B cell (primary cell): Measurements from ENCODE around the gene TMEM82. TPM values are rescaled to one million over a fixed set of nuclear protein-coding genes. Genes with fewer than 3 reads are reported as not detected.

Experiments
- ATAC-seq: fragments of 200-7000 bp; cut with Tn5 transposase; one replicate; pipeline ENCODE4 v1.10.0; 2021; ENCODE audit warnings: low read depth, mild to moderate bottlenecking, moderate number of reproducible peaks, moderate library complexity
- CTCF ChIA-PET: fragments of 350-600 bp; sonication (Branson Sonifier 250); formaldehyde crosslinking; loops from one replicate; lab custom pipeline; 2021; ENCODE audit warnings: antibody characterized with exemption, inconsistent platforms; lab: Charles Lee
- POLR2A ChIA-PET: fragments of 350-600 bp; sonication (Branson Sonifier 250); formaldehyde crosslinking; loops from one replicate; lab custom pipeline; 2021; ENCODE audit warnings: antibody characterized with exemption; lab: Charles Lee
- DNase-seq: peaks from one replicate; pipeline ENCODE4 v3.0.0; 2013
- H2AFZ ChIP-seq: 2 replicates; pipeline ENCODE4 v1.6.1; 2012; ENCODE audit warnings: mild to moderate bottlenecking, low read depth, low read length; ENCODE audit not compliant: insufficient read depth, poor library complexity, severe bottlenecking
- H3K27ac ChIP-seq, 2 donors: 1 replicate in 1 of 2; 2 replicates in 1 of 2; pipeline ENCODE4 v1.5.1; 2012 to 2013; ENCODE audit warnings: low read length in 2 of 2, mild to moderate bottlenecking in 2 of 2, moderate library complexity in 1 of 2
- H3K27me3 ChIP-seq, 4 experiments: fragments of 200-600 bp in 1 of 4; sonication (generic) in 1 of 4; replicated peaks in 1 of 4; 1 replicate in 2 of 4; 2 replicates in 2 of 4; pipeline versions ENCODE4 v1.6.1 to v1.7.0; 2013 to 2016; ENCODE audit warnings: low read length in 3 of 4, mild to moderate bottlenecking in 2 of 4, mixed read lengths in 1 of 4, moderate library complexity in 1 of 4; ENCODE audit not compliant: insufficient read depth in 4 of 4, control insufficient read depth in 3 of 4; ENCODE audit errors: control extremely low read depth in 1 of 4
- H3K36me3 ChIP-seq, 2 experiments: replicated peaks in 1 of 2; 1 replicate in 1 of 2; 2 replicates in 1 of 2; pipeline versions ENCODE4 v1.6.1 to v1.7.1; 2013; ENCODE audit warnings: low read length in 1 of 2; ENCODE audit not compliant: insufficient read depth in 2 of 2, control insufficient read depth in 1 of 2; ENCODE audit errors: control extremely low read depth in 1 of 2, extremely low read depth in 1 of 2
- H3K4me1 ChIP-seq, 2 donors: fragments of 200-600 bp in 1 of 2; sonication (generic) in 1 of 2; 1 replicate in 1 of 2; 2 replicates in 1 of 2; pipeline versions ENCODE4 v1.5.1 to v1.6.1; 2013 to 2017; ENCODE audit warnings: low read length in 2 of 2; ENCODE audit not compliant: control insufficient read depth in 2 of 2, insufficient read depth in 2 of 2
- H3K4me2 ChIP-seq: replicated peaks from 2 replicates; pipeline ENCODE3; 2012; ENCODE audit warnings: mild to moderate bottlenecking, low read depth, low read length; ENCODE audit not compliant: poor library complexity, severe bottlenecking
- H3K4me3 ChIP-seq, 5 experiments: fragments of 200-600 bp in 1 of 5; sonication (generic) in 1 of 5; 1 replicate in 3 of 5; 2 replicates in 2 of 5; pipeline versions ENCODE4 v1.5.1 to v1.7.0; 2011 to 2016; ENCODE audit warnings: low read length in 4 of 5, mild to moderate bottlenecking in 4 of 5, low read depth in 2 of 5, control low read depth in 1 of 5, moderate library complexity in 1 of 5; ENCODE audit not compliant: insufficient read depth in 1 of 5; ENCODE audit errors: control extremely low read depth in 1 of 5, extremely low read depth in 1 of 5
- H3K79me2 ChIP-seq: fragments of 200-600 bp; sonication (generic); one replicate; pipeline ENCODE4 v1.6.0; 2016; ENCODE audit warnings: low read length; ENCODE audit not compliant: control insufficient read depth, insufficient read depth
- H3K9ac ChIP-seq: fragments of 200-600 bp; sonication (generic); 2 replicates; pipeline ENCODE4 v1.6.1; 2017; ENCODE audit warnings: mild to moderate bottlenecking, low read length, moderate library complexity
- H3K9me3 ChIP-seq, 3 donors: one replicate each; pipeline versions ENCODE4 v1.6.1 to v1.7.1; 2013; ENCODE audit warnings: low read length in 2 of 3; ENCODE audit not compliant: control insufficient read depth in 2 of 3, insufficient read depth in 1 of 3; ENCODE audit errors: control extremely low read depth in 1 of 3
- H4K20me1 ChIP-seq: 2 replicates; pipeline ENCODE4 v1.6.0; 2012; ENCODE audit warnings: mild to moderate bottlenecking, low read length; ENCODE audit not compliant: insufficient read depth, control insufficient read depth, poor library complexity, severe bottlenecking
- H3K27ac Mint-ChIP-seq: one replicate; pipeline ENCODE4 v1.8.0; 2021; ENCODE audit warnings: mixed read lengths
- H3K27me3 Mint-ChIP-seq: one replicate; pipeline ENCODE4 v1.8.0; 2021; ENCODE audit warnings: mixed read lengths
- H3K4me1 Mint-ChIP-seq: one replicate; pipeline ENCODE4 v1.8.0; 2021; ENCODE audit warnings: mixed read lengths
- H3K4me3 Mint-ChIP-seq: one replicate; pipeline ENCODE4 v1.8.0; 2021; ENCODE audit warnings: mixed read lengths
- H3K9me3 Mint-ChIP-seq: one replicate; pipeline ENCODE4 v1.8.0; 2022; ENCODE audit warnings: mixed read lengths; ENCODE audit not compliant: insufficient read depth
- CTCF ChIP-seq: fragments of 200-600 bp; IDR thresholded peaks from one replicate; pipeline ENCODE4 v1.8.0; 2022; ENCODE audit warnings: antibody characterized with exemption, mild to moderate bottlenecking
- EZH2 ChIP-seq: IDR thresholded peaks from 2 replicates; pipeline ENCODE4 v1.6.1; 2012; ENCODE audit warnings: borderline replicate concordance, low read depth, mild to moderate bottlenecking, moderate library complexity, low read length; ENCODE audit not compliant: insufficient read depth, poor library complexity, severe bottlenecking
- WGBS: methylation state at CpG from one replicate; pipeline ENCODE4 v1.1.5; 2013; ENCODE audit warnings: missing lambda C conversion rate; ENCODE audit not compliant: insufficient coverage; 5-methylcytosine and 5-hydroxymethylcytosine counted together
- intact Hi-C: fragments of 100-400 bp; cut with micrococcal nuclease; formaldehyde crosslinking; loops from one replicate; pipeline ENCODE4 v1.10.0; 2022
- polyA plus RNA-seq: library from polyadenylated mRNA; depleted of rRNA; stranded (reverse); fragments of >200 nt; gene quantifications from 2 replicates; pipeline ENCODE4 v1.2.3, GENCODE V29; 2012
- total RNA-seq, 2 donors: library from RNA; stranded (reverse); fragments of 120-200 nt in 1 of 2; gene quantifications; 1 replicate in 1 of 2; 2 replicates in 1 of 2; pipeline versions ENCODE4 v1.2.3 to v1.2.4, GENCODE V29; 2013 to 2022

The TMEM82 gene
- total and polyA plus RNA-seq, 2 donors (not counting 1 experiment from before 2014, with no cell fraction given) = not detected

GRCh38 chr1:15718199-15718601, 24.1 kb upstream of the TMEM82 start:
- POLR2A ChIA-PET = no interaction called here
- TF ChIP-seq EZH2 = no peak
- TF ChIP-seq CTCF = no peak
- no peak overlapping the region for H3K4me2 ChIP-seq
- CTCF ChIA-PET = interaction anchor here (1.4 kb wide), 1 partner anchor 139 kb away, joined by 4 read pairs; no protein-coding TSS in a partner anchor
- H3K36me3 ChIP-seq = peaks cover 0 to 69% of the 10 kb centered on the region in 2 experiments
- intact Hi-C loops = no loop called here
- H2AFZ ChIP-seq = no peak overlapping the region
- no peaks in the 10 kb centered on the region for H3K27me3 ChIP-seq
- Mint-ChIP-seq H3K9me3 (no peaks in the 10 kb centered on the region), H3K27me3 (no peaks in the 10 kb centered on the region), H3K4me3 (no peak overlapping the region), H3K27ac (no peak overlapping the region), H3K4me1 (peaks cover 3% of the 10 kb centered on the region)
- ATAC-seq (no peak), DNase-seq (no peak)
- H3K4me1 ChIP-seq = no peaks in the 10 kb centered on the region
- H3K27ac ChIP-seq = no peak overlapping the region
- H4K20me1 ChIP-seq = peaks cover 43% of the 10 kb centered on the region
- no peak overlapping the region for H3K9ac ChIP-seq
- no peak overlapping the region for H3K4me3 ChIP-seq
- H3K79me2 ChIP-seq = peaks cover 16% of the 10 kb centered on the region
- WGBS = 97% methylated on average over 8 of the region's 8 CpGs
- H3K9me3 ChIP-seq = no peaks in the 10 kb centered on the region

- intact Hi-C loops = no loop called here
- Histone ChIP-seq H3K9ac (no peak overlapping the region), H3K4me1 (no peaks in the 10 kb centered on the region), H3K9me3 (no peaks in the 10 kb centered on the region), H4K20me1 (peaks cover 34% of the 10 kb centered on the region), H3K4me2 (no peak overlapping the region), H3K4me3 (no peak overlapping the region), H3K27ac (no peak overlapping the region), H3K27me3 (no peaks in the 10 kb centered on the region), H3K36me3 (peaks cover 0 to 73% of the 10 kb centered on the region in 2 experiments), H3K79me2 (peaks cover 16% of the 10 kb centered on the region), H2AFZ (no peak overlapping the region)
- Mint-ChIP-seq H3K27me3 (no peaks in the 10 kb centered on the region), H3K4me1 (peaks cover under 1% of the 10 kb centered on the region), H3K9me3 (no peaks in the 10 kb centered on the region), H3K4me3 (no peak overlapping the region), H3K27ac (no peak overlapping the region)
- ChIA-PET POLR2A (interaction anchor here (0.6 kb wide), 1 partner anchor 81 kb away, joined by 4 read pairs; no protein-coding TSS in a partner anchor), CTCF (interaction anchor here (1.0 to 1.5 kb wide), 3 partner anchors 22 to 140 kb away, joined by 3 to 5 read pairs (median 4); no protein-coding TSS in a partner anchor)
- WGBS = 92% methylated on average over 6 of the region's 12 CpGs
- no peak for ATAC-seq
- no peak for DNase-seq
- TF ChIP-seq EZH2 = no peak
- no peak for TF ChIP-seq CTCF
These were observed 22.7 kb upstream of the TMEM82 start for GRCh38 chr1:15719381-15720120.
